PC-9 (cell line): Measurements from ENCODE around the gene MMD. TPM values are rescaled to one million over a fixed set of nuclear protein-coding genes. Genes with fewer than 3 reads are reported as not detected.

ENCODE experiments used
- BruUV-seq: library from RNA; stranded (reverse); fragments of 400-500 nt; replicated peaks from 2 replicates; lab custom pipeline; 2021; lab: Mats Ljungman, UMichigan
- CTCF ChIA-PET: fragments of 300-600 bp; sonication (Branson Sonifier 250); formaldehyde crosslinking; loops from one replicate; lab custom pipeline; 2022; ENCODE audit warnings: antibody characterized with exemption; lab: Charles Lee
- POLR2A ChIA-PET: fragments of 300-600 bp; sonication (Branson Sonifier 250); formaldehyde crosslinking; loops from one replicate; lab custom pipeline; 2022; ENCODE audit warnings: antibody characterized with exemption; ENCODE audit not compliant: unreplicated experiment; lab: Charles Lee
- DNase-seq, 2 experiments: peaks; one replicate each; pipeline versions ENCODE4 v3.0.0 to v3.0.0-alpha.2; 2015 to 2022; ENCODE audit warnings: mixed read lengths in 1 of 2
- H2AFZ ChIP-seq: fragments of 200-600 bp; sonication (generic); 2 replicates; pipeline ENCODE4 v1.8.1; 2017; ENCODE audit warnings: antibody characterized with exemption
- H3F3A ChIP-seq: fragments of 200-600 bp; sonication (generic); 2 replicates; pipeline ENCODE4 v1.8.1; 2017; ENCODE audit warnings: antibody characterized with exemption, mild to moderate bottlenecking, low read depth; ENCODE audit not compliant: insufficient read depth
- H3K27ac ChIP-seq: fragments of 200-600 bp; sonication (generic); 2 replicates; pipeline ENCODE4 v1.6.1; 2016; ENCODE audit warnings: mixed run types
- H3K27me3 ChIP-seq: fragments of 200-600 bp; sonication (generic); 2 replicates; pipeline ENCODE4 v1.6.1; 2016; ENCODE audit warnings: low read depth, mixed run types; ENCODE audit not compliant: insufficient read depth
- H3K36me3 ChIP-seq: fragments of 200-600 bp; sonication (generic); 2 replicates; pipeline ENCODE4 v1.6.1; 2016; ENCODE audit warnings: low read depth, mixed run types
- H3K4me1 ChIP-seq: fragments of 200-600 bp; sonication (generic); replicated peaks from 2 replicates; pipeline ENCODE4 v1.6.1; 2016; ENCODE audit warnings: mixed run types; ENCODE audit not compliant: insufficient read depth
- H3K4me2 ChIP-seq: fragments of 200-600 bp; sonication (generic); 2 replicates; pipeline ENCODE4 v1.6.1; 2017; ENCODE audit warnings: mixed run types
- H3K4me3 ChIP-seq: fragments of 200-600 bp; sonication (generic); 2 replicates; pipeline ENCODE4 v1.6.1; 2016; ENCODE audit warnings: mixed run types
- H3K79me2 ChIP-seq: fragments of 200-600 bp; sonication (generic); 2 replicates; pipeline ENCODE4 v1.6.1; 2017; ENCODE audit warnings: low read depth, mixed run types
- H3K9me2 ChIP-seq: fragments of 200-600 bp; sonication (generic); 2 replicates; pipeline ENCODE4 v1.8.1; 2017; ENCODE audit warnings: mild to moderate bottlenecking; ENCODE audit not compliant: insufficient read depth
- H3K9me3 ChIP-seq: fragments of 200-600 bp; sonication (generic); 2 replicates; pipeline ENCODE4 v1.8.1; 2016; ENCODE audit warnings: low read depth; ENCODE audit not compliant: insufficient read depth
- H4K20me1 ChIP-seq: fragments of 200-600 bp; sonication (generic); 2 replicates; pipeline ENCODE4 v1.8.1; 2017; ENCODE audit not compliant: insufficient read depth
- CTCF ChIP-seq: fragments of 200-600 bp; sonication (generic); conservative IDR thresholded peaks from 2 replicates; pipeline ENCODE4 v1.6.1; 2017; ENCODE audit warnings: mixed run types, antibody characterized with exemption, mild to moderate bottlenecking, moderate library complexity
- EZH2 ChIP-seq: fragments of 200-600 bp; sonication (generic); IDR thresholded peaks from 2 replicates; pipeline ENCODE4 v1.8.0; 2017; ENCODE audit warnings: antibody characterized with exemption, low read depth
- intact Hi-C: fragments of 100-400 bp; cut with micrococcal nuclease; formaldehyde crosslinking; loops from one replicate; pipeline ENCODE4 v1.10.0; 2022; ENCODE audit not compliant: unreplicated experiment
- total RNA-seq: library from RNA; stranded (reverse); gene quantifications from 2 replicates; pipeline ENCODE4 v1.2.3, GENCODE V29; 2021

Gene MMD
- total RNA-seq, 1 experiment from 2014 or later: 7.2 TPM

GRCh38 chr17:55442462-55442861 lies 20.8 kb upstream of the MMD start:
- DNase-seq: no peak
- ChIA-PET CTCF (no interaction called here), POLR2A (no interaction called here)
- Histone ChIP-seq H3K79me2 (no peaks in the 10 kb centered on the region), H3K4me3 (no peak overlapping the region), H3K4me2 (no peak overlapping the region), H3K9me3 (no peaks in the 10 kb centered on the region), H3K27me3 (no peaks in the 10 kb centered on the region), H2AFZ (no peak overlapping the region), H3K9me2 (no peaks in the 10 kb centered on the region), H3K4me1 (peaks cover 19% of the 10 kb centered on the region), H3K27ac (no peak overlapping the region), H3F3A (no peaks in the 10 kb centered on the region; the same call in 1 of the 2 replicates), H4K20me1 (no peaks in the 10 kb centered on the region), H3K36me3 (no peaks in the 10 kb centered on the region)
- TF ChIP-seq EZH2 (no peak), CTCF (no peak)
- intact Hi-C loops: no loop called here
- BruUV-seq: no TSS peak

GRCh38 chr17:55441544-55441943 lies 19.9 kb upstream of the MMD start:
- Histone ChIP-seq H2AFZ (no peak overlapping the region), H3F3A (peaks cover 5% of the 10 kb centered on the region), H3K79me2 (no peaks in the 10 kb centered on the region), H3K36me3 (no peaks in the 10 kb centered on the region), H3K4me3 (no peak overlapping the region), H4K20me1 (no peaks in the 10 kb centered on the region), H3K27ac (no peak overlapping the region), H3K9me3 (no peaks in the 10 kb centered on the region), H3K4me1 (peaks cover 28% of the 10 kb centered on the region), H3K27me3 (no peaks in the 10 kb centered on the region), H3K4me2 (no peak overlapping the region), H3K9me2 (no peaks in the 10 kb centered on the region)
- intact Hi-C loops: no loop called here
- ChIA-PET POLR2A (no interaction called here), CTCF (no interaction called here)
- no peak for DNase-seq
- no peak for TF ChIP-seq EZH2
- no peak for TF ChIP-seq CTCF
- BruUV-seq: no TSS peak

- Histone ChIP-seq H3K4me2 (no peak overlapping the region), H2AFZ (no peak overlapping the region), H3K36me3 (no peaks in the 10 kb centered on the region), H4K20me1 (no peaks in the 10 kb centered on the region), H3K9me2 (no peaks in the 10 kb centered on the region), H3K79me2 (no peaks in the 10 kb centered on the region), H3K9me3 (no peaks in the 10 kb centered on the region), H3K4me1 (peaks cover 38% of the 10 kb centered on the region), H3F3A (peaks cover 17% of the 10 kb centered on the region), H3K27me3 (no peaks in the 10 kb centered on the region), H3K4me3 (no peak overlapping the region), H3K27ac (no peak overlapping the region)
- ChIA-PET POLR2A (no interaction called here), CTCF (no interaction called here)
- intact Hi-C loops: no loop called here
- DNase-seq: no peak
- no TSS peak for BruUV-seq
- TF ChIP-seq CTCF (no peak), EZH2 (no peak)
Measured at GRCh38 chr17:55440391-55440790, 18.8 kb upstream of the MMD start.
